ENCODE data around the gene HSPA12B.

HSPA12B gene

GRCh38 chr20:3705491-3705969 lies 27.0 kb upstream of the HSPA12B start:
- DNase-seq (ENCODE audit: low read depth) = no peak

GRCh38 chr20:3705970-3706739 lies 26.3 kb upstream of the HSPA12B start:
- DNase-seq (ENCODE audit: low read depth) = no peak

- no peak for DNase-seq (ENCODE audit: low read depth)
These were observed 25.5 kb upstream of the HSPA12B start for GRCh38 chr20:3706774-3707507.

GRCh38 chr20:3707508-3707899 lies 25.0 kb upstream of the HSPA12B start:
- no peak for DNase-seq (ENCODE audit: low read depth)

GRCh38 chr20:3710011-3710466 lies 22.4 kb upstream of the HSPA12B start:
- DNase-seq (ENCODE audit: low read depth) = no peak

- DNase-seq (ENCODE audit: low read depth) = peak; percentile 60
These were observed 21.6 kb upstream of the HSPA12B start for GRCh38 chr20:3710703-3711483.

- no peak for DNase-seq (ENCODE audit: low read depth)
These were observed 21.0 kb upstream of the HSPA12B start for GRCh38 chr20:3711484-3711941.

- DNase-seq (ENCODE audit: low read depth) = no peak
These were observed 20.1 kb upstream of the HSPA12B start, which contains the start of gene SIGLEC1 for GRCh38 chr20:3712279-3712873. Gene SIGLEC1 (minus strand): TSS chr20:3712600. CDS start chr20:3707128, 5,472 bp downstream.

GRCh38 chr20:3714092-3714491 lies 18.4 kb upstream of the HSPA12B start:
- DNase-seq (ENCODE audit: low read depth) = no peak

- no peak for DNase-seq (ENCODE audit: low read depth)
These were observed 16.2 kb upstream of the HSPA12B start for GRCh38 chr20:3716195-3716834.

- no peak for DNase-seq (ENCODE audit: low read depth)
These were observed 13.4 kb upstream of the HSPA12B start for GRCh38 chr20:3719046-3719445.

GRCh38 chr20:3720068-3720467 lies 12.4 kb upstream of the HSPA12B start:
- no peak for DNase-seq (ENCODE audit: low read depth)

GRCh38 chr20:3720626-3721025 lies 11.9 kb upstream of the HSPA12B start:
- DNase-seq (ENCODE audit: low read depth) = no peak

GRCh38 chr20:3721912-3722311 lies 10.6 kb upstream of the HSPA12B start:
- no peak for DNase-seq (ENCODE audit: low read depth)

- no peak for DNase-seq (ENCODE audit: low read depth)
These were observed 9.2 kb upstream of the HSPA12B start for GRCh38 chr20:3723284-3723683.

- DNase-seq (ENCODE audit: low read depth) = no peak
These were observed 8.1 kb upstream of the HSPA12B start for GRCh38 chr20:3724356-3724755.

GRCh38 chr20:3727401-3728021 lies 5.0 kb upstream of the HSPA12B start:
- no peak for DNase-seq (ENCODE audit: low read depth)

- DNase-seq (ENCODE audit: low read depth) = no peak
These were observed 4.1 kb upstream of the HSPA12B start for GRCh38 chr20:3728354-3728753.

GRCh38 chr20:3728876-3729275 lies 3.6 kb upstream of the HSPA12B start:
- DNase-seq (ENCODE audit: low read depth) = no peak

- no peak for DNase-seq (ENCODE audit: low read depth)
These were observed 3.1 kb upstream of the HSPA12B start for GRCh38 chr20:3729378-3729777.
